ENCODE measurements around the gene NEDD9.

Gene NEDD9

GRCh38 chr6:11273406-11274065 is 41.1 kb upstream of the NEDD9 start (continued):
- TF ChIP-seq ZNF768 (tag by site-specific recombination; IDR thresholded peaks at IDR 0.05): no peak
- no peak for TF ChIP-seq ZSCAN5A (tag by site-specific recombination; IDR thresholded peaks at IDR 0.05)
- TF ChIP-seq ZNF19 (tag by site-specific recombination; IDR thresholded peaks at IDR 0.05; ENCODE audit: low read depth): no peak
- no peak for TF ChIP-seq ZNF747 (tag by site-specific recombination; IDR thresholded peaks at IDR 0.05)

- Histone ChIP-seq H3K9me3 (ENCODE audit: control insufficient read depth, insufficient read depth, low read depth, low read length) (no peaks in the 10 kb centered on the region), H3K4me1 (ENCODE audit: control insufficient read depth, insufficient read depth, low read length) (peaks cover 34% of the 10 kb centered on the region), H3K36me3 (ENCODE audit: control insufficient read depth in 2 of 2, insufficient read depth in 1 of 2, low read length in 2 of 2) (no peaks in the 10 kb centered on the region), H3K27ac (ENCODE audit: extremely low read depth, low read depth, low read length) (no peak overlapping the region; the same call in 1 of the 2 replicates), H3K4me3 (ENCODE audit: low read depth, low read length) (no peak overlapping the region)
- POLR2A ChIA-PET: no interaction called here
- CTCF ChIA-PET: interaction anchor here (1.0 to 2.3 kb wide), 2 partner anchors 179 to 224 kb away, joined by 4 to 10 read pairs; no protein-coding TSS in a partner anchor
- TF ChIP-seq ZNF335 (tag by site-specific recombination; conservative IDR thresholded peaks at IDR 0.05): no peak; the same call in 1 of the 2 replicates
- TF ChIP-seq ZNF362 (tag by site-specific recombination; IDR thresholded peaks at IDR 0.05): peak; percentile 55; the same call in 1 of the 2 replicates
- peak; percentile 92 for TF ChIP-seq GLIS1 (tag by site-specific recombination; IDR thresholded peaks at IDR 0.05)
- TF ChIP-seq ZNF16 (tag by site-specific recombination; IDR thresholded peaks at IDR 0.05; ENCODE audit: low read depth): no peak
- TF ChIP-seq ZBTB1 (tag by site-specific recombination; IDR thresholded peaks at IDR 0.05): no peak
- peak; percentile 45; the same call in 1 of the 2 replicates for TF ChIP-seq ZNF398 (tag by site-specific recombination; IDR thresholded peaks at IDR 0.05)
- no peak for TF ChIP-seq ZBTB20 (tag by site-specific recombination; IDR thresholded peaks at IDR 0.05)
- 0 out of 2 replicates have a peak, but pooled peaks have one; percentile 19 for TF ChIP-seq KLF8 (tag by site-specific recombination; IDR thresholded peaks at IDR 0.05)
- TF ChIP-seq INSM2 (tag by site-specific recombination; IDR thresholded peaks at IDR 0.05): peak; percentile 63
- no peak for TF ChIP-seq SCRT1 (tag by site-specific recombination; IDR thresholded peaks at IDR 0.05; ENCODE audit: borderline replicate concordance)
- no peak for TF ChIP-seq ZBTB44 (tag by site-specific recombination; IDR thresholded peaks at IDR 0.05)
- peak; percentile 69 for TF ChIP-seq SP7 (tag by site-specific recombination; IDR thresholded peaks at IDR 0.05)
- TF ChIP-seq ATF2 (tag by site-specific recombination; IDR thresholded peaks at IDR 0.05; ENCODE audit: low read depth): no peak
- TF ChIP-seq ZNF133 (tag by site-specific recombination; IDR thresholded peaks at IDR 0.05): no peak
- no peak for TF ChIP-seq ZNF501 (tag by site-specific recombination; IDR thresholded peaks at IDR 0.05)
- TF ChIP-seq HOXA7 (CRISPR knock-in tag; IDR thresholded peaks at IDR 0.05; ENCODE audit: borderline replicate concordance): no peak
- TF ChIP-seq ZNF571 (tag by site-specific recombination; IDR thresholded peaks at IDR 0.05): no peak
- TF ChIP-seq ZBTB21 (tag by site-specific recombination; IDR thresholded peaks at IDR 0.05): 0 out of 2 replicates have a peak, but pooled peaks have one; percentile 18
- TF ChIP-seq MEIS1 (CRISPR knock-in tag; IDR thresholded peaks at IDR 0.05; ENCODE audit: borderline replicate concordance): 0 out of 2 replicates have a peak, but pooled peaks have one; percentile 22
- no peak for TF ChIP-seq IKZF3 (tag by site-specific recombination; IDR thresholded peaks at IDR 0.05)
- TF ChIP-seq HOXC10 (CRISPR knock-in tag; IDR thresholded peaks at IDR 0.05): no peak
- peak; percentile 82 for TF ChIP-seq ZNF24 (tag by site-specific recombination; IDR thresholded peaks at IDR 0.05)
- TF ChIP-seq OSR2 (tag by site-specific recombination; IDR thresholded peaks at IDR 0.05): peak; percentile 36; the same call in 1 of the 2 replicates
Measured at GRCh38 chr6:11272491-11273192, 40.2 kb upstream of the NEDD9 start.
